ENCODE results near the gene CBLN3.
A peak's percentile ranks its signal among the peaks of the same experiment; 100 is the strongest.

Gene CBLN3

GRCh38 chr14:24378981-24379906 lies 50.2 kb downstream of the CBLN3 start:
- DNase-seq: no peak

GRCh38 chr14:24378327-24378726 lies 51.1 kb downstream of the CBLN3 start:
- DNase-seq: no peak

- DNase-seq: peak; percentile 92
Observed at GRCh38 chr14:24377657-24378056, 51.8 kb downstream of the CBLN3 start.

- peak; percentile 66 for DNase-seq
Observed at GRCh38 chr14:24377126-24377525, 52.3 kb downstream of the CBLN3 start.
